OCI-LY1 (cell line): ENCODE measurements around the gene TMEM59L.

Experiments
- H2AFZ ChIP-seq: fragments of 200-600 bp; sonication (generic), shearing (Covaris generic); 2 replicates; pipeline ENCODE4 v1.6.0; 2014; ENCODE audit warnings: antibody characterized with exemption, mild to moderate bottlenecking, low read length
- H3F3A ChIP-seq: fragments of 200-600 bp; sonication (generic), shearing (Covaris generic); 2 replicates; pipeline ENCODE4 v1.6.0; 2014; ENCODE audit warnings: mild to moderate bottlenecking, antibody characterized with exemption, low read length, moderate library complexity; ENCODE audit not compliant: insufficient read depth
- H3K27ac ChIP-seq: fragments of 200-600 bp; sonication (generic); 2 replicates; pipeline ENCODE4 v1.5.1; 2014; ENCODE audit warnings: low read length, mixed run types, mild to moderate bottlenecking, low read depth; ENCODE audit not compliant: poor library complexity, severe bottlenecking
- H3K27me3 ChIP-seq: fragments of 200-600 bp; sonication (generic); 2 replicates; pipeline ENCODE4 v1.6.0; 2014; ENCODE audit warnings: antibody characterized with exemption, mild to moderate bottlenecking, low read length, moderate library complexity; ENCODE audit not compliant: insufficient read depth
- H3K36me3 ChIP-seq: fragments of 200-600 bp; sonication (generic); 2 replicates; pipeline ENCODE4 v1.6.1; 2014; ENCODE audit warnings: mild to moderate bottlenecking, antibody characterized with exemption, low read length, moderate library complexity, mixed read lengths; ENCODE audit not compliant: insufficient read depth
- H3K4me1 ChIP-seq: fragments of 200-600 bp; sonication (generic); 2 replicates; pipeline ENCODE4 v1.5.1; 2014; ENCODE audit warnings: mild to moderate bottlenecking, low read length, moderate library complexity; ENCODE audit not compliant: insufficient read depth, severe bottlenecking
- H3K4me2 ChIP-seq: fragments of 200-600 bp; sonication (generic), shearing (Covaris generic); 2 replicates; pipeline ENCODE4 v1.6.1; 2014; ENCODE audit warnings: low read length
- H3K4me3 ChIP-seq: fragments of 200-600 bp; sonication (generic); 2 replicates; pipeline ENCODE4 v1.5.1; 2014; ENCODE audit warnings: low read length, low read depth, mild to moderate bottlenecking, mixed read lengths; ENCODE audit not compliant: poor library complexity, severe bottlenecking
- H3K79me2 ChIP-seq: fragments of 200-600 bp; shearing (Covaris generic); 2 replicates; pipeline ENCODE4 v1.6.1; 2016; ENCODE audit warnings: mixed run types, low read length, mixed read lengths; ENCODE audit not compliant: insufficient read depth
- H3K9ac ChIP-seq: fragments of 200-600 bp; sonication (generic), shearing (Covaris generic); 2 replicates; pipeline ENCODE4 v1.6.1; 2014; ENCODE audit warnings: mild to moderate bottlenecking, low read length, mixed read lengths
- H3K9me2 ChIP-seq: fragments of 200-600 bp; sonication (generic), shearing (Covaris generic); 2 replicates; pipeline ENCODE4 v1.6.1; 2014; ENCODE audit warnings: low read depth, mild to moderate bottlenecking, low read length, mixed read lengths
- H3K9me3 ChIP-seq: fragments of 200-600 bp; shearing (Covaris generic); 2 replicates; pipeline ENCODE4 v1.6.1; 2014; ENCODE audit warnings: low read length, mixed read lengths
- H4K20me1 ChIP-seq: fragments of 200-600 bp; sonication (generic), shearing (Covaris generic); 2 replicates; pipeline ENCODE4 v1.6.0; 2016; ENCODE audit warnings: mild to moderate bottlenecking, low read length; ENCODE audit not compliant: insufficient read depth
- EZH2 ChIP-seq: fragments of 200-600 bp; sonication (generic), shearing (Covaris generic); IDR thresholded peaks from 2 replicates; pipeline ENCODE4 v1.8.0; 2017; ENCODE audit warnings: borderline replicate concordance, mixed run types, mild to moderate bottlenecking, antibody characterized with exemption, low read length, moderate library complexity, mixed read lengths
- TF ChIP-seq, protein P1 (sequence below): fragments of 200-600 bp; sonication (generic), shearing (Covaris generic); IDR thresholded peaks from 2 replicates; pipeline ENCODE4 v1.5.1; 2017; ENCODE audit warnings: mild to moderate bottlenecking, antibody characterized with exemption, low read length, moderate library complexity, mixed read lengths

The TMEM59L gene

DNA sequence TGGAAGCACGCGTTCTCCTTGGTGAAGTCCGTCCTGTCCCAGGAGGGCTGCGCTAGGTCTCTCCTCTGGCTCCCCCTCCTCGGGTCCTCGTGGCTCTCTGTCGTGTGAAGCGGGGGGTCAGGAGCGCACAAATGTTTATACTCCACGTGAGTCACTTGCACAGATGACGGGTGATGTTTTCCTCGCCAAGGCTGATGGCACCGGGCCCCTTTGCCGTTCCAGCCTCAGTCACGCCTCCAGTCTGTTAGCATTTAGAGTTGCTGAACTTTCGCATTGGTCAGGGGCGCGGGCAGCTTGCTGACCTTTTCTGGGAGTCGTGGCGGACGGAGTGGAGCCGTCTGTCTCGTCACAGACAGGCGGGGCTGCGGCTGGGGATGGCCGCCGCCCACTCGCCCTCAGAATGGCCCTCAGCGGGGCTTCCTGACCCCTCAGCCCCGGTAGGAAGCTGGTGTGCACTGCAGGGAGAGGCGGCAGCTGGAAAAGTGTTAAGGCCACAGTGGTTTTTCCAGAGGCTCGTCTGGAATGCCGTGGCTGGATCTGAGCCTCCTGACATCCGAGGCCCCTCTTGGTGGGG lies 37.9 kb downstream of the TMEM59L start:
- H3K4me1 ChIP-seq: no peaks in the 10 kb centered on the region
- TF ChIP-seq EZH2: no peak
- TF ChIP-seq, protein P1, sequence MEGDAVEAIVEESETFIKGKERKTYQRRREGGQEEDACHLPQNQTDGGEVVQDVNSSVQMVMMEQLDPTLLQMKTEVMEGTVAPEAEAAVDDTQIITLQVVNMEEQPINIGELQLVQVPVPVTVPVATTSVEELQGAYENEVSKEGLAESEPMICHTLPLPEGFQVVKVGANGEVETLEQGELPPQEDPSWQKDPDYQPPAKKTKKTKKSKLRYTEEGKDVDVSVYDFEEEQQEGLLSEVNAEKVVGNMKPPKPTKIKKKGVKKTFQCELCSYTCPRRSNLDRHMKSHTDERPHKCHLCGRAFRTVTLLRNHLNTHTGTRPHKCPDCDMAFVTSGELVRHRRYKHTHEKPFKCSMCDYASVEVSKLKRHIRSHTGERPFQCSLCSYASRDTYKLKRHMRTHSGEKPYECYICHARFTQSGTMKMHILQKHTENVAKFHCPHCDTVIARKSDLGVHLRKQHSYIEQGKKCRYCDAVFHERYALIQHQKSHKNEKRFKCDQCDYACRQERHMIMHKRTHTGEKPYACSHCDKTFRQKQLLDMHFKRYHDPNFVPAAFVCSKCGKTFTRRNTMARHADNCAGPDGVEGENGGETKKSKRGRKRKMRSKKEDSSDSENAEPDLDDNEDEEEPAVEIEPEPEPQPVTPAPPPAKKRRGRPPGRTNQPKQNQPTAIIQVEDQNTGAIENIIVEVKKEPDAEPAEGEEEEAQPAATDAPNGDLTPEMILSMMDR: no peak
- no peaks in the 10 kb centered on the region for H3F3A ChIP-seq
- H4K20me1 ChIP-seq: no peaks in the 10 kb centered on the region
- H3K27me3 ChIP-seq: peaks cover 12% of the 10 kb centered on the region; the same call in 1 of the 2 replicates
- no peak overlapping the region for H3K4me3 ChIP-seq
- no peaks in the 10 kb centered on the region for H3K9me2 ChIP-seq
- no peaks in the 10 kb centered on the region for H3K79me2 ChIP-seq
- H3K36me3 ChIP-seq: no peaks in the 10 kb centered on the region
- no peaks in the 10 kb centered on the region for H3K9me3 ChIP-seq
- H3K9ac ChIP-seq: no peak overlapping the region
- H3K27ac ChIP-seq: no peak overlapping the region
- no peak overlapping the region for H2AFZ ChIP-seq
- H3K4me2 ChIP-seq: no peak overlapping the region

DNA sequence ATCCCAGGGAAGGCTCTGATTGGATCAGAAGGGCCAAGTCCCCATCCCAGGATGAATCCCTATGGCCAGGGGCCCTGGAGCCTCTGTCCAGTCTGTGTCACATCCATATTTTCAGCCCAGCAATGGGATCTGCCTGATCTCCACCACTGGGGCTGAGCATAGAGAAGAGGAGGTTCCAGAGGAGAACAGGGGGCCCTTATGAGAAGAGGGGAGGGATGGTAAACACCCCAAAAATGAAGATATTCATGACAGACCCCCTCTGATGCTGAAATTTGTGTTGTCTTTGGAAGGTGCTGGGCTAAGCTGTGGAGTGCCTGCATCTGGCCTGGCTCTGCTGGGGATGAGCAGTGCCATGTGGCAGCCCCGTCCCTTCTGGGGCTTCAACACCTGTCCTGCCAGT lies 38.6 kb downstream of the TMEM59L start:
- H3K27ac ChIP-seq: no peak overlapping the region
- no peaks in the 10 kb centered on the region for H3K4me1 ChIP-seq
- peaks cover 12% of the 10 kb centered on the region; the same call in 1 of the 2 replicates for H3K27me3 ChIP-seq
- TF ChIP-seq EZH2: no peak
- TF ChIP-seq, protein P1: no peak
- no peak overlapping the region for H3K4me2 ChIP-seq
- no peaks in the 10 kb centered on the region for H3K36me3 ChIP-seq
- H3K9me3 ChIP-seq: no peaks in the 10 kb centered on the region
- no peaks in the 10 kb centered on the region for H3K9me2 ChIP-seq
- no peaks in the 10 kb centered on the region for H3F3A ChIP-seq
- no peaks in the 10 kb centered on the region for H3K79me2 ChIP-seq
- no peaks in the 10 kb centered on the region for H4K20me1 ChIP-seq
- H3K4me3 ChIP-seq: no peak overlapping the region
- H2AFZ ChIP-seq: no peak overlapping the region
- no peak overlapping the region for H3K9ac ChIP-seq

- no peaks in the 10 kb centered on the region for H4K20me1 ChIP-seq
- TF ChIP-seq EZH2: no peak
- TF ChIP-seq, protein P1: no peak
- no peaks in the 10 kb centered on the region for H3K9me3 ChIP-seq
These were observed 39.1 kb downstream of the TMEM59L start for GRCh38 chr19:18651733-18652132.

More at GRCh38 chr19:18651733-18652132, 39.1 kb downstream of the TMEM59L start:
- Histone ChIP-seq H3F3A (no peaks in the 10 kb centered on the region), H3K79me2 (no peaks in the 10 kb centered on the region), H3K4me1 (no peaks in the 10 kb centered on the region), H3K4me3 (no peak overlapping the region), H3K4me2 (no peak overlapping the region), H2AFZ (no peak overlapping the region), H3K9me2 (no peaks in the 10 kb centered on the region), H3K9ac (no peak overlapping the region), H3K27me3 (peaks cover 12% of the 10 kb centered on the region; the same call in 1 of the 2 replicates), H3K36me3 (no peaks in the 10 kb centered on the region), H3K27ac (no peak overlapping the region)
